A673 (cell line): ENCODE results near the gene ZNF460. TPM values are rescaled to one million over a fixed set of nuclear protein-coding genes. Genes with fewer than 3 reads are reported as not detected.

Source experiments
- BruUV-seq: library from RNA; stranded (reverse); fragments of 400-500 nt; replicated peaks from 2 replicates; lab custom pipeline; 2021; lab: Mats Ljungman, UMichigan
- CTCF ChIA-PET: fragments of 300-600 bp; sonication (Branson Sonifier 250); formaldehyde crosslinking; loops from one replicate; lab custom pipeline; 2022; ENCODE audit warnings: antibody characterized with exemption; lab: Charles Lee
- POLR2A ChIA-PET: fragments of 300-600 bp; sonication (Branson Sonifier 250); formaldehyde crosslinking; loops from one replicate; lab custom pipeline; 2022; ENCODE audit warnings: antibody characterized with exemption; ENCODE audit not compliant: low non-redundant PET; lab: Charles Lee
- DNase-seq: peaks from one replicate; pipeline ENCODE4 v3.0.0-alpha.2; 2015; ENCODE audit warnings: low spot score
- H3K27ac ChIP-seq: fragments of 200-600 bp; sonication (generic); 2 replicates; pipeline ENCODE4 v1.5.1; 2016; ENCODE audit warnings: mixed run types, low read depth, mild to moderate bottlenecking, mixed read lengths, antibody characterized with exemption, low read length; ENCODE audit not compliant: poor library complexity, severe bottlenecking
- H3K27me3 ChIP-seq: fragments of 200-600 bp; sonication (generic); replicated peaks from 2 replicates; pipeline ENCODE4 v1.6.1; 2017; ENCODE audit warnings: mixed run types, low read depth, mild to moderate bottlenecking, mixed read lengths, antibody characterized with exemption, low read length; ENCODE audit not compliant: insufficient read depth, poor library complexity
- H3K36me3 ChIP-seq: fragments of 200-600 bp; sonication (generic); 2 replicates; pipeline ENCODE4 v1.6.1; 2016; ENCODE audit warnings: mixed run types, mild to moderate bottlenecking, mixed read lengths, antibody characterized with exemption, low read length; ENCODE audit not compliant: insufficient read depth, poor library complexity, severe bottlenecking
- H3K4me1 ChIP-seq: fragments of 200-600 bp; sonication (generic); 2 replicates; pipeline ENCODE4 v1.6.1; 2017; ENCODE audit warnings: mixed run types, mild to moderate bottlenecking, mixed read lengths, antibody characterized with exemption, low read length; ENCODE audit not compliant: insufficient read depth, poor library complexity, severe bottlenecking
- H3K4me3 ChIP-seq: fragments of 200-600 bp; sonication (generic); 2 replicates; pipeline ENCODE4 v1.5.1; 2016; ENCODE audit warnings: low read depth, mixed run types, mild to moderate bottlenecking, mixed read lengths, low read length; ENCODE audit not compliant: poor library complexity, severe bottlenecking
- H3K9me3 ChIP-seq: fragments of 200-600 bp; sonication (generic); 2 replicates; pipeline ENCODE4 v1.6.1; 2016; ENCODE audit warnings: mixed run types, low read depth, mild to moderate bottlenecking, mixed read lengths, antibody characterized with exemption, low read length; ENCODE audit not compliant: poor library complexity, severe bottlenecking
- EZH2 ChIP-seq: fragments of 200-600 bp; sonication (generic); IDR thresholded peaks from 2 replicates; pipeline ENCODE4 v1.6.1; 2017; ENCODE audit warnings: borderline replicate concordance, low read depth, mild to moderate bottlenecking, mixed read lengths, antibody characterized with exemption, low read length; ENCODE audit not compliant: poor library complexity, severe bottlenecking
- intact Hi-C: fragments of 100-400 bp; cut with micrococcal nuclease; formaldehyde crosslinking; loops from one replicate; pipeline ENCODE4 v1.10.0; 2022; ENCODE audit not compliant: unreplicated experiment
- total RNA-seq: library from RNA; stranded (reverse); gene quantifications from 2 replicates; pipeline ENCODE4 v1.2.3, GENCODE V29; 2021
- TF ChIP-seq, protein P1 (sequence below): fragments of 300-800, 200-600 bp; sonication (generic); conservative IDR thresholded peaks from 2 replicates; pipeline ENCODE4 v1.5.1; 2017; ENCODE audit warnings: low read depth, mild to moderate bottlenecking, antibody characterized with exemption, low read length, moderate library complexity, mixed read lengths

The ZNF460 gene
- total RNA-seq, 1 experiment from 2014 or later, result 58.4 TPM

DNA sequence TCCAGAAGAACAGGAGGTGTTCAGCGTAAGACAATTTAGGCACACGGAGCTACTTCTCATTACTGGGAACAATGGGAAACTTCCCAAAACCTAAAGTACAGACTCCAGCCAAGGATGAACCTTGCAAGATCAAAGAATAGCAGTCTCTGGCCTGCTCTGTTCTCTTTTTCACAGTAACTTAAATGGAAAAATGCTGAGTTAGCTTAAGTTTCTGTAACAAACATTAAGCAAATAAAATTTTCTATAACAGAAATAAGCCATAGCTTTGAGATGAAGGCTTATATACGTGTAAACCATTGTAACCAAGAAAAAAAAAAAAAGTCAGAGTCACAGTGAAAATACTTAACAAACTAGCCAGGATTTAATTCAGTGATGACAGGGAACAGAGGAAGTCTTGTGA is 18.2 kb upstream of the ZNF460 start:
- DNase-seq, result no peak
- Histone ChIP-seq H3K36me3 (no peaks in the 10 kb centered on the region), H3K4me1 (no peaks in the 10 kb centered on the region), H3K4me3 (no peak overlapping the region), H3K27ac (no peak overlapping the region), H3K27me3 (no peaks in the 10 kb centered on the region), H3K9me3 (no peaks in the 10 kb centered on the region)
- CTCF ChIA-PET, result no interaction called here
- POLR2A ChIA-PET, result no interaction called here
- TF ChIP-seq EZH2, result no peak
- TF ChIP-seq, protein P1, sequence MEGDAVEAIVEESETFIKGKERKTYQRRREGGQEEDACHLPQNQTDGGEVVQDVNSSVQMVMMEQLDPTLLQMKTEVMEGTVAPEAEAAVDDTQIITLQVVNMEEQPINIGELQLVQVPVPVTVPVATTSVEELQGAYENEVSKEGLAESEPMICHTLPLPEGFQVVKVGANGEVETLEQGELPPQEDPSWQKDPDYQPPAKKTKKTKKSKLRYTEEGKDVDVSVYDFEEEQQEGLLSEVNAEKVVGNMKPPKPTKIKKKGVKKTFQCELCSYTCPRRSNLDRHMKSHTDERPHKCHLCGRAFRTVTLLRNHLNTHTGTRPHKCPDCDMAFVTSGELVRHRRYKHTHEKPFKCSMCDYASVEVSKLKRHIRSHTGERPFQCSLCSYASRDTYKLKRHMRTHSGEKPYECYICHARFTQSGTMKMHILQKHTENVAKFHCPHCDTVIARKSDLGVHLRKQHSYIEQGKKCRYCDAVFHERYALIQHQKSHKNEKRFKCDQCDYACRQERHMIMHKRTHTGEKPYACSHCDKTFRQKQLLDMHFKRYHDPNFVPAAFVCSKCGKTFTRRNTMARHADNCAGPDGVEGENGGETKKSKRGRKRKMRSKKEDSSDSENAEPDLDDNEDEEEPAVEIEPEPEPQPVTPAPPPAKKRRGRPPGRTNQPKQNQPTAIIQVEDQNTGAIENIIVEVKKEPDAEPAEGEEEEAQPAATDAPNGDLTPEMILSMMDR, result no peak
- no TSS peak for BruUV-seq
- intact Hi-C loops, result no loop called here

DNA sequence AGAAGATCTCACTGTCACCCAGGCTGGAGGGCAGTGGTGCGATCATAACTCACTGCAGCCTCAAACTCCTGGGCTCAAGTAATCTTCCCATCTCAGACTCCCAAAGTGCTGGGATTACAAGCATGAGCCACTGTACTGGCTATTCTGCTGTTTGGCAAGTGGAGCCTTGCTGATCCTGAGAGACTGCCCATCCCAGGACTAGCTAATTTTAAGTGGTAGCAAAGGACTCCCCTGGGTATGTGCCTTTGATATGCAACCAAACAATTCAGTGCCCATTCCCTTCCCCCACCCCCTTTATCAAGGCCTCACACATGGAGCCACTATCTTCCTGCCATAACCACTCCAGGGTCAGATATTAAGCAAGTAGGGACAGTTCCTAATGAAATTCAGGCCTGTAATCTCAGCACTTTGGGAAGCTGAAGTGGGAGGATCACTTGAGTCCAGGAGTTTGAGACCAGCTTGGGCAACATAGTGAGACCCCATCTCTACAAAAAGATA is 17.0 kb upstream of the ZNF460 start:
- TF ChIP-seq EZH2, result no peak
- TF ChIP-seq, protein P1, result no peak
- Histone ChIP-seq H3K4me3 (no peak overlapping the region), H3K9me3 (no peaks in the 10 kb centered on the region), H3K27me3 (no peaks in the 10 kb centered on the region), H3K4me1 (no peaks in the 10 kb centered on the region), H3K27ac (no peak overlapping the region), H3K36me3 (no peaks in the 10 kb centered on the region)
- CTCF ChIA-PET, result no interaction called here
- intact Hi-C loops, result no loop called here
- no TSS peak for BruUV-seq
- DNase-seq, result no peak
- POLR2A ChIA-PET, result no interaction called here

DNA sequence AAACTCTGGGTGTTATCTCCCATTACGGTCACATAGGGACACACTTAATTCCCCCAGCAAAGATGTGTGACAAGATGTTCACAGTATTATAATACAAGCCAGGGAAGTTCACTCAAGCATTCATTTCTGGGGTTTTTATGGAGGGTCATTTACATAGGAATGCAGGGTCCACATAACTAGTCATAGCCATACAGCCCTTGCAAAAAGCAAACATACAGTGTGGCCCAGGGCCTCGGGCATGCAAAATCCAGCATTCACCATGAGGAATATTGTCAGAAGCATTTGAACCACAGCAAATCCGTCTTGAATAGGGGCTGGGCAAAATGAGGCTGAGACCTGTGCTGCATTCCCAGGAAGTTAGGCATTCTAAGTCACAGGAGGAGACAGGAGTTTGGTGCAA is 13.0 kb upstream of the ZNF460 start:
- POLR2A ChIA-PET, result no interaction called here
- Histone ChIP-seq H3K9me3 (no peaks in the 10 kb centered on the region), H3K4me1 (no peaks in the 10 kb centered on the region), H3K27me3 (no peaks in the 10 kb centered on the region), H3K36me3 (no peaks in the 10 kb centered on the region), H3K27ac (no peak overlapping the region), H3K4me3 (no peak overlapping the region)
- intact Hi-C loops, result no loop called here
- CTCF ChIA-PET, result no interaction called here
- DNase-seq, result no peak
- BruUV-seq, result no TSS peak
- TF ChIP-seq, protein P1, result no peak
- no peak for TF ChIP-seq EZH2
